DMS153 treated with DMSO at 0.1 percent for 48 hours (cell line): Measurements from ENCODE around the gene CUL3.

ENCODE experiments used
- DNase-seq: peaks from one replicate; lab custom pipeline; 2025; ENCODE audit not compliant: unreplicated experiment; lab: John Stamatoyannopoulos, UW

CUL3 gene

DNA sequence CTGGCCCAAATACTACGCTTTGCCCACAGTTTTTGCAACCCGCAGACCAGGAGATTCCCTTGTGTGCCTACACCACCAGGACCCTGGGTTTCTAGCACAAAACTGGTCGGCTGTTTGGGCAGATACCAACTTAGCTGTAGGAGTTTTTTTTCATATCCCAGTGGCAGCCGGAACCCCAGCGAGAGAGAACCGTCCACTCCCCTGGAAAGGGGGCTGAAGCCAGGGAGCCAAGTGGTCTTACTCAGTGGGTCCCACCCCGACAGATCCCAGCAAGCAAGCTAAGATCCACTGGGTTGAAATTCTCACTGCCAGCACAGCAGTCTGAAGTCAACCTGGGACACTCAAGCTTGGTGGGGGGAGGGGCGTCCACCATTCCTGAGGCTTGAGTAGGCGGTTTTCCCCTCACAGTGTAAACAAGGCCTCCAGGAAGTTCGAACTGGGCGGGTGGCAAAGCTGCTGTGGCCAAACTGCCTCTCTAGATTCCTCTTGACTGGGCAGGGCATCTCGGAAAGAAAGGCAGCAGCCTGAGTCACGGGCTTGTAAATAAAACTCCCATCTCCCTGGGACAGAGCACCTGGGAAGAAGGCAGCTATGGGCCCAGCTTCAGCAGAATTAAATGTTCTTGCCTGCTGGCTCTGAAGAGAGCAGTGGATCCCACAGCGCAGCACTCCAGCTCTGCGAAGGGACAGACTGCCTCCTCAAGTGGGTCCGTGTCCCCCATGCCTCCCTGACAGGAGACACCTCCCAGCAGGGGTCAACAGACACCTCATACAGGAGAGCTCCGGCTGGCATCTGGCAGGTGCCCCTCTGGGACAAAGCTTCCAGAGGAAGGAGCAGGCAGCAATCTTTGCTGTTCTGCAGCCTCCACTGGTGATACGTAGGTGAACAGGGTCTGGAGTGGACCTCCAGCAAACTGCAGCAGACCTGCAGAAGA lies 99.8 kb downstream of the CUL3 start:
- DNase-seq, result peak; percentile 78

DNA sequence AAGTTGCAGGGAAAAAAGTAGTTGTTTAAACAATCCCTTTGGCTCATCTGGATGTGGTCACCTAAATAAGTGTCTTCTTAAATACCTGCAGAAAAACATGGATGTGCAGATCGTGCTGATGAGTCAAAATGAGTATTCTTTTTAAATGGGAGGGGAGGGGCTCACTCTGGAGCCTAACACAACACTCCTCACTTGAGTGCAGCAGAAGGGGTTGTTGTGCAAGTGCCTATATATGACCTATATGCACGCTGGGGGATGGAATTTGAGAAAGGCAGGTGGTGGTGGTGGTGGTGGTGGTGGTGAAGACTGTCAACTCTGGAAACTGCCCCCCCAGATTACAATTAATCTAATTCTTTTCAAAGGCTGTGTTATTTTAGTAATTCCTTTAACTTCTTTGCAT lies 105.3 kb downstream of the CUL3 start:
- DNase-seq, result no peak

DNA sequence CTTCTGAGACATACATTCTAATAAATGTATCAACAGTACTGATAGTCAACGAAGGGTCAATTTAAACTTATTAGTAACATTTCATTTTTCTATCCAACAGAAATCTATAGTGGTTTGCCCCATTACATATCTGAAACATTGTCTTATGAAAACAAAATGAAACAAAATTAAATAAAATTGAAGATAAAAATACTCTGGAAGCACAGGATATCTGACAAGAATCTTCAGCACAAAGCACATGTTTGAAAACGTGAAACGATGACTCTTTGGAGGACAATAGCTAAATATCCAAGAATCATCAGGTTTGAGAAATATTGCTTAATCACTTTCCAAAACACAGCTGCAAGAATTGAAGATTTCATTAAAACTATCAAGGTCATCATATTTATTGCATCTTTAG lies 112.3 kb downstream of the CUL3 start:
- no peak for DNase-seq

DNA sequence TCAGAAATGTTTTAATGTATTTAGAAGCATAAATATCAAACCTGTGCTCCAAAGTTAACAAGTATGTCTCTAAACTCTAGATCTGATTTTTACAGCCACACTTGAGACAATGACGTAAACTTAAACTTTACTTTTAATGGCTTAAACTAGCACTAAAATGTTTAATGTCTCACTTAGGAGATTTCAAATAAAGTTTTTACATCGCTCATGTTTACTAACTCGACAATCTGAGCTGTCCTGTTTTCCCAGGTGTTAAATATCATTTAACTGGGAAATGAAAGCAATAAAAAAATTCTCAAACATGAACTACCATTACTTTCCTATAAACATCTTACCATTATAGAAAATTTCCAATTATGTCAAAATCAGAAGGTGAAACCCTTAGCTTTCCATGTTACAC lies 113.0 kb downstream of the CUL3 start:
- DNase-seq, result no peak

DNA sequence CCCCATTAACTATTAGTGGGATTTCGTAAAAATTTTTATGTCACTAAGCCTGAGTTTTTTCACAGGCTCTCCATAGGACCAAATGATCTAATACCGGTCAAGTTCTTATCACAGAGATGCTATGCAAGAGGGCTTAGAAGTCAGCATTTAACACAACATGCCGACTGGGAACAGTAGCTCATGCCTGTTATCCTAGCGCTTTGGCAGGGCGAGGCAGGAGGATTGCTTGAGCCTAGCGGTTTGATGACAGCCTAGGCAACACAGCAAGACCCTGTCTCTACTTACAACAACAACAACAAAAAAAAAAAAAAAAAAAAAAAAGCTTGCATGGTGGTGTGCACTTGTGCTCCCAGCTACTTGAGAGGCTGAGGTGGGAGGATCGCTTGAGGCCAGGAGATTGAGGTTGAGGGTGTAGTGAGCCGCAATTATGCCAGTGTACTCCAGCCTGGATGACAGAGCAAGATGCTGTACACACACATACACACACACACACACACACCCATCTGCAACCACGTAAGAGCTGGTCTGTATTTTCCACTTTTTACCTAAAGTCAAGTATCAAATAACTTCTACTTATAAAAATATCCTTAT lies 115.7 kb downstream of the CUL3 start:
- DNase-seq, result no peak

DNA sequence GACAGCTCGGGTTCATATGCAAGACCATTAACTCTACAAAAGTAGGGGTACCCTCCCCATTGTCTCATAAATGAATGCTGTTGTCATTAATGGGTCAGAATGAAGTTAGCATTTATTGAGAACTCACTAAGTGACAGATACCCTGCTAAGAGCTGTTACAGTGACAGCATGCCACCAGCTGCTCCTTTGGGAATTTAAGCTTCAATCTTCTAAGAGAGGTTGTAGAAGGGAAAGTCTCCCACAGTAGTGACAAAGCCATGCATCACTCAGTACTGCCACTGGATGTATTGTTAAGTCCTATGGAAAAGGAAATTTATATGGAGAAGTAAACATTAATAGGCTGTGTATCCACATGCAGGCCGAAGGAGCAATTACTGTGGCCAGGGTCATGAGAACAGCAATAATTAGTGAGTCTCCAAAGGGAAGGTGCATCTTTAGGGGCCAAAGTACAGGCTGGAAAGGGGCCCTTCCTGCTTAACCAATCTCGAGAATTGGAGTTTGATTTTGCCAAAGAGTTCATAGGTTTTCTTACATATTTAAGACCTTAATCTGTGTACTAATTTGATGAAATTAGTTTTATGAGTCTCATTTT lies 118.8 kb downstream of the CUL3 start:
- no peak for DNase-seq

DNA sequence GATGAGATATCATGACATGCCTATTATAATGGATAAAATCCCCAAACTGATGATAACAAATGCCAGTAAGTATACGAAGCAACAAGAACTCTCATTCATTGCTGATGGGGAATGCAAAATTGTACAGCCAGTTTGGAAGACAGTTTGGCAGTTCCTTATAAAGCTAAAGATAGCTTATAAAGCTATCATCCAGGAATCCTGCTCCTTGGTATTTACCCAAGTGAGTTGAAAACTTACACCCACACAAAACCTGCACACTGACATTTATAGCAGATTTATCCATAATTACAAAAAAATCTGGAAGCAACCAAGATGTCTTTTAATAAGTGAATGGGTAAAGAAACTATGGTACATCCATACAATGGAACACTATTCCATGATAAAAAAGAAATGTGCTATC lies 123.8 kb downstream of the CUL3 start:
- DNase-seq, result no peak

DNA sequence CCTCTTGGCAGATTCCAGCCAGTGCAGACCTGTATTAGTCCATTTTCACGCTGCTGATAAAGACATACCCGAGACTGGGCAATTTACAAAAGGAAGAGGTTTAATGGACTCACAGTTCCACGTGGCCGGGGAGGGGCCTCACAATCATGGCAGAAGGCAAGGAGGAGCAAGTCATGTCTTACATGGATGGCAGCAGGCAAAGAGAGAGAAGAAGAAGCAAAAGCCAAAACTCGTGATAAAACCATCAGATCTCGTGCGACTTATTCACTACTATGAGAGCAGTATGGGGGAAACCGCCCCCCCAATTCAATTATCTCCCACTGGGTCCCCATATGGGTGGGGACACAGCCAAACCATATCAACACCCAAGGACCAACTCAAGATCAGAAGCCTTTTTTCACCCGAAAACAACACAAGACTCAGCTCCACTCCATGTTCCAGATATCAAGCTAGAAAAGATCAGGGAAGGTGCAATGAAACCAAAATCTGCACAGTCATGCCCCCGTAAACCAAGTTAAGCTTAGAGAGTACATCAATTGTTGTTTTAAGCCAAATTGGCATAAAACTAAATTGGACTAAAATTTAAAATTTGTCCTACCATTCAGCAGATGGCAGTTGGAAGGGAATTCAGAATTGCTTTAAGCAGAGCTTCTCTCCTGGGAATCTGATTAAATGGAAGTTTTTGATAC lies 127.6 kb downstream of the CUL3 start:
- DNase-seq, result no peak

DNA sequence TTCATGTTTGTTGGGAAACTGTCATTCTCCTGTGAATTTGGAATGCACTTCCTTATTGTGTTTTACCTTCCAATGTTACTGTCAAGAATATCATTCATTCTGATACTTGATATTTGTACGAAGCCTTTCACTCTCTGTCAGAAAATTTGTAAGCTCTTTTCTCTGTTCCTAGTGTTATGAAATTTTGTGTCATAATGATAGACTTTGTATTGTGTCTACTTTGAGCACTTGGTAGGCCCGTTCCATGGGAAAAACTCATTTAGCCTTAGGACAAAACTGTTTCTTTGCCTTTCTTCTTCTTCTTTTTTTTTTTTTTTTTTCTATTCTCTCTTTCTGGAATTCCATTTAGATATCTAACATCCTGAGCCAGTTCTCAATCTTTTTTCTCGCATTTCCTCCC lies 131.3 kb downstream of the CUL3 start:
- no peak for DNase-seq

DNA sequence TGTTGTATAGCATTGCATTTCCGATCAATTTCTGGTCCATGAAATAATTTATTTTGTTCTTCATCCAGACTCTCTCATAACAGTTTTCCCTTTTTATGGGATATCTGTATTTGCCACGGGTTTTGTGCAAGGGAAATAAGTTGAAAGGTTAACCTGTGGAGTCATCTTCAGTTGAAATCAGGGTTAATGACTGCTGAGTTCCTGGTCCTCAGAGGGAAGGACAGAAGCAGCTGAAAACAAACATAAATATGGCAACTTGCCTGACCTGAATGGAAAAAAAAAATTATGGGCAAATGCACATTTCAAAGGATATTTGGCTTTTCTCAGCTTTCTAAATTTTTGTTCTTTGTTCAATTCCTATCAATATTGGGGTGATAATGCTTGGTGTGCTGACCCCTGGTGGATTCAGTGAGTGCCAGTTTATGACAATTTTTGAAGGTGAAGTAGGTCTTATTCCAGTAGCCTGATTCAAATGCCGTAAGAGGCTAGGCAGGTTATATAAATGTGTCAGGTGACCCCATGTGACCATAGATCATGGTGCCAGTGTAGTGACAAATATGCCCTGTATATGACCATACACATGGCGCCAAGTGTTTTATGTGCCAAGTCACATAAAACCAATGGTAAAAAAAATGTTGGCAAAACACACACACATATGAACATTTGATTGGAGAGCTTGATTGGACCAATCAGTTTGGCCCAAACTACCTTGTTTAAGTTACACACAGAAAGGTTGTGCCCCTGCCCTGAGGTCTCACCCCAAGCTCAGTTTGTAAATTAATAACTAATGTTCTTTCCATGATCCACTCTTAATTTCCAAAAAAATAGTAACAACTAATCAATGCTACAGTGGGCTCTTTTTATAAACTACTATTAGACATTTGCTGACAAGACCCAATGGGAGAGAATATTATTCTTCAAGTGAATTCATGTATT lies 135.7 kb downstream of the CUL3 start:
- DNase-seq, result no peak

DNA sequence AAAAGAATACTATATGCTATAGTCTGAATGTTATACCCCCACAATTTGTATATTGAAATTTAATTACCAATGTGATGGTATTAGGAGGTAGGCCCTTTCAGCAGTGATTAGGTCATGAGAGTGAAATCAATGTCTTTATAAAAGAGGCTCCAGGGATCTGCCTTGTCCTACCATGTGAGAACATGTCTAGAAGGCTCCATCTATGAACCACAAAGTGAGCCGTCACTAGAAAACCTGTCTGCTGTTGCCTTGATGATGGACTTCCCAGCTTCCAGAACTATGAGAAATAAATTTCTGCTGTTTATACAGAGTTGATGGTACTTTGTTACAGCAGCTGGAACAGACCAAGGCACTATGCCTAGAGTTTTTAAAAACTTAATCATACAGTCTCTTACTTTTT lies 136.9 kb downstream of the CUL3 start:
- DNase-seq, result no peak

DNA sequence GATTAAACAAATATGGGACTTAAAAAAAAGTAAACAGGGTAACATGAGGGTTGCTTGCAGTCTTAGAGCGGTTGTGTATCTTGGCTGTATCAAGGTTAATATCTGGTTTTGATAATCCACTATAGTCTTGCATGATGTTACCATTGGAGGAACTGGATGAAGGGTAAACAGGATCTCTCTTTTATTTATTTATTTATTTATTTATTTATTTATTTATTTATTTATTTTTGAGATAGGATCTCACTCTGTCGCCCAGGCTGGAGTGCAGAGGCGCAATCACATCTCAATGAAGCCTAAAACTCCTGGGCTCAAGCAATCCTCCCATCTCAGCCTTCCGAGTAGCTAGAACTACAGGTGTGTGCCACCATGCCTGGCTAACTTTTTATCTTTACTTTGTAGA lies 140.4 kb downstream of the CUL3 start:
- DNase-seq, result no peak

DNA sequence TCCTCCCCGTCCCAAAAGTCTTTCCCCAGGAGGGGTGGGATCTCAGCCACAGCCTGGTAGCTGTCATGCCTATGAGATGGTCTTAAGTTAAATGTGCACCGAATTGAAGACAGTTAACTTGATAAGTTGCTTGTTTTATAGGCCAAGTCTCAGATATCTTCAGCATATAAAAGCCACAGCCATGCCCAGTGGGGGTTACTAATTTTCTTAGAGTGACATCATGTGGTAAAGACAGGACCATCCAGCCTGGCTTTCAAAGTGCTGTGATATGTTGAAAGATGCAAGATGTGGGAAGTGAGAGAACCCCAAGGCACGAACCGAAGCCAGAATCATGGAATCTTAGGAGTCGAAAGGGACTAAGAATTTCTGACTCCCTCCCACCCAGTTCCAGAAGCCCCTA lies 141.1 kb downstream of the CUL3 start:
- no peak for DNase-seq

DNA sequence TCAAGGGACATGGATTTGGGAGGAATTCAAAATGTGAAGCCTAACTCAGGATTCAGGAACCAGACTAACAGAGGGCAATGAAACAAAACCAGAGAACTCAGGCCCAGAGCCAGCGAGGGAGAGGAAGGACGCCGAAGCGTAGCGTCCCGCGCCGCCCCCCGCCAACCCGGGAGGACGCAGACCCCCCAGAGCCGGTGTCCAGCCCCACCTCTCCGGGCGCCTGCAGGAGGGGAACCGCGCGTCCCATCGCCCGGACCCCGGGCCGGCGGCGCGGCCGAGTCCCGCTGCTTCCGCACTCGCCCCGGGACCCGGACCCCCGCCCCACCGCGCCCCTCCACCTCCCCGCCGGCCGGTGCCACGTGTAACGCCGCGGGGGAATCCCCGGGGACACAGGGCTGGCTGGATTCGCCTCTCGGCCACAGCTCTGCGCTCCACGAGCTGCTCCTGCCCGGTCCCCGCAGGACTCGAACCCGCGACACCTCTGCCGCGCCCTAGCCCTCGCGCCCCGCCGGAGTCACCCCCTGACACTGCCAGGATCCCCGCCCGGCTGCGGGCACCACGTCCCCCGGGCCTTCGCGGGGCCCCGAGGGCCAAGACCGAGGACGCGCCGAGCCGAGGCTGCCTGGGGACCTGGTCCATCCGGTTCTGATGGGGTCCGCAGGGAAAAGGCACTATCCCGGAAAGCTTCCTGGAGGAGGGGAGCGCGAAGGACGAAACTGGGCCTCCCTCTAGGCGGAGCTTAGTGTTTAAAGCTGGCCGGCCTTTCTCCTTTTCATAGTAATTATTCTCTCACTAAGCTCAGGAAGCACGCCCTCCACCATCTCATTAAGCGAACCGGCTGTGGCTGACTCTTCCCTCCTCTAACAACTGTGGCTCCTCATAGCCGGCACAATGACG lies 142.8 kb downstream of the CUL3 start:
- no peak for DNase-seq

DNA sequence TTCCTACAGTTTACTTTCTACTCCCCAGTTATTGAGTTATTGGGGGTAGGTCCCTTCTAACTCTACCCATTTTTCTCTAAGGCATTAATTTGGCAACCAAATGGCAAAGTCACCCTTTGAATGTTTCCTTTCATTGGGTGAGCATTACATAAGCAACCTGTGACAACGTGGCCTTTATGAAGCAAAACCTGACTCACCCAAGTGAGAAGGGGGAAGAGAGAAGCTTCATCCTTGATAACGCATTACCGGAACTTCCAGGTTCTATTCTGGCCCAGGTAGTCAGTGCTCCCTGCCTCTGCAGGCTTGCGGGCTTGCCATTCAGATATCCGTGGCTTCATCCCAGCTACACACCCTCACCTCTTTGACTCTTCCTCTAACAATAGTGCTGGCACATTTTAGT lies 144.2 kb downstream of the CUL3 start:
- no peak for DNase-seq

DNA sequence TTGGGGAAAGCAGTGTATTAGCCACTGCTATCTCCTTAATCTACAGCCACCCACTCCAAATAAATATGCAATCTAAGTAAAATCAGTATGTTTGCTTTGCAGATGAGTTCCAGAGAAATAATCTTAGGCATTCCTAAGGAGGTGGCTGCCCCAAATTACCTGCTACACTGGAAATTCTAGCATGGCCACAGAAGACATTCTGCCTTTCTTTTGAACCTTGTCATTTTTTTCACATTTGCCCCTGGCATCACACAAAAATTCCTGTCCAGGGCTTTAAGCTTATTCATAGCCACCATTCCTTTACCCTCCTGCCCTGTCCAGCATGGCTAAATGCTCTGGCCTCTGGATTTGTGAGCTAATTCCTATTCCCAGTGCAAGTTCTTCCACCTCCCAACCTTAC lies 146.4 kb downstream of the CUL3 start:
- no peak for DNase-seq

DNA sequence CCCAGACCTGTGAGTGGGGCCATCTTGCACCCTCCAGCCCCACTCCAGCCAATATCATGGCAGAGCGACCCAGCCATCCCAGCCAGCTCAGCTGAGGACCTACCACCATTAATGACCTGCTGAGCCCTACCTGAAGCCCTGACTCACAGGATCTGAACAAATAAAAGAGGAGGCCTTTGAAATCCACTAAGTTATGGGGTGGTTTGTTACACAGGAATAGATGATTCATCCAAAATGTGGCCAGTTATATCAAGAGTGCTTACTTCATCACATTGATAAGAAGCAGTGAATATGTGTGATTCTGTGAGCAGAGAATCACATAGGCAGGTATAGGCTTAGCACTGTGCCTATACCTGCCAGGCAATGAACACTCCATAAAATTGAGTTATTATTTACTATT lies 148.5 kb downstream of the CUL3 start:
- DNase-seq, result no peak

DNA sequence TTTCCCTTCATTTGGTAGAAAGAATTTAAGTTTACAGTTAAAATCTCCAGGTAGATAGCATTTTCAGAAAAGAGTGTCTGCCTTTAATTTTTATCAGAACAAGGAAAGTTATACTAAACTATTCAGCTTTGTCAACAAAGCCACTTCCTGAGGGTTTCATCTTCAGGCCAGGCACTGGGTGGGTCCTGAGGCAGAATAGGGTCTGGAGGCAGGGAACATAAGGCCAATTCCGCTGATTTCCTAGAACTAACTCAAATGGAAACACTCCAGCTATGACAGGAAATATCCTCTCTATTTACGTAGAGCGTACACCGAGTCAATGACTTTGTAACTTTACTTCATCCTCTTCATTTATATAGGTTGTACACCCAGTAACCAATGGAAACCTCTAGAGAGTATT lies 150.5 kb downstream of the CUL3 start:
- no peak for DNase-seq

DNA sequence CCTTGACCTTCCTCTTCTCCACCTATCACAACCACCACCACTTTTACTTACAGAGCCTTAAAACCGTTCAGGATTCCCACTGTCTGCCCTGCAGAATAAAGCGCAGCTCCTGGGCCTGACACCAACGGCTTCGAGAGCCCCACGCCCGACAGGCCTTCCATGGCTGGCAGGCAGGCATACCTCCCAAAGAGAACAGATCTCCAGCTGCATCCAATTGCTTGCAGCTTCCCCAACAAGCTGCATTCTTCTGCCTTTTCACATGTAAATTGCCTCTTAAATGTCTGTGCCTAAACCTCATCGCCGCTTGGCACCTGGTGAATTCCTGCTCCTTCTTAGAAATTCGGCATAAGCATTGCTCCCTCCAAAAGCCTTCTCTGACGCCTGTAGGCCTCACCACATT lies 151.7 kb downstream of the CUL3 start:
- DNase-seq, result no peak
